Coronary artery (tissue), 2 donors: ENCODE data around the gene DCBLD2.

Experiments
- DNase-seq: peaks from one replicate; pipeline ENCODE4 v3.0.0-alpha.2; 2017; ENCODE audit warnings: low spot score
- H3K27ac ChIP-seq, 2 donors: fragments of 200-600 bp; sonication (generic); one replicate each; pipeline ENCODE4 v1.5.1; 2016 to 2019
- H3K4me3 ChIP-seq: fragments of 200-600 bp; sonication (generic); 2 replicates; pipeline ENCODE4 v1.5.1; 2016; ENCODE audit warnings: mild to moderate bottlenecking, moderate library complexity
- TF ChIP-seq, protein P1 (sequence below): fragments of 200-600 bp; sonication (generic); IDR thresholded peaks from one replicate; pipeline ENCODE4 v1.5.1; 2019; ENCODE audit warnings: antibody characterized with exemption

Gene DCBLD2

DNA sequence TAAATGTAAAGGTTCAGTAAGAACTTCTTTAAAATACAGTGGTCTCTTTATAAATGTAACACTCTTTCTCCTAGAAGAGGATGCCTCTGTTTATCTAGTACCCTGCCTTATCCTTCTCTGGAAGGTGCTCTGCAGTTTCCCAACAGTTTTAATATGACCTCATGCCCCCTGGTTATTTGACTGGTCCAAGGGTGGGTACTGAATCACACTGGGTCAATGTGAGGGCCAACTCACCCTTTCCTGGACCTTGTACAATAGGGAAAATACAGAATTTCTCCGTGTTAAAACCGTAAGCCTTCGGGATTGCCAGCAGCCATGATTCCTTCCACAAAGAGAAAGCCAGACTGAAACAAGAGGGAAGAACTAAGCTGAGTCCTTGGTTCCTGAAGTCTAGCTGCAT is 9.2 kb downstream of the DCBLD2 start:
- DNase-seq, result no peak
- H3K4me3 ChIP-seq, result no peak overlapping the region
- TF ChIP-seq, protein P1, sequence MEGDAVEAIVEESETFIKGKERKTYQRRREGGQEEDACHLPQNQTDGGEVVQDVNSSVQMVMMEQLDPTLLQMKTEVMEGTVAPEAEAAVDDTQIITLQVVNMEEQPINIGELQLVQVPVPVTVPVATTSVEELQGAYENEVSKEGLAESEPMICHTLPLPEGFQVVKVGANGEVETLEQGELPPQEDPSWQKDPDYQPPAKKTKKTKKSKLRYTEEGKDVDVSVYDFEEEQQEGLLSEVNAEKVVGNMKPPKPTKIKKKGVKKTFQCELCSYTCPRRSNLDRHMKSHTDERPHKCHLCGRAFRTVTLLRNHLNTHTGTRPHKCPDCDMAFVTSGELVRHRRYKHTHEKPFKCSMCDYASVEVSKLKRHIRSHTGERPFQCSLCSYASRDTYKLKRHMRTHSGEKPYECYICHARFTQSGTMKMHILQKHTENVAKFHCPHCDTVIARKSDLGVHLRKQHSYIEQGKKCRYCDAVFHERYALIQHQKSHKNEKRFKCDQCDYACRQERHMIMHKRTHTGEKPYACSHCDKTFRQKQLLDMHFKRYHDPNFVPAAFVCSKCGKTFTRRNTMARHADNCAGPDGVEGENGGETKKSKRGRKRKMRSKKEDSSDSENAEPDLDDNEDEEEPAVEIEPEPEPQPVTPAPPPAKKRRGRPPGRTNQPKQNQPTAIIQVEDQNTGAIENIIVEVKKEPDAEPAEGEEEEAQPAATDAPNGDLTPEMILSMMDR, result no peak
- H3K27ac ChIP-seq, result no peak overlapping the region

DNA sequence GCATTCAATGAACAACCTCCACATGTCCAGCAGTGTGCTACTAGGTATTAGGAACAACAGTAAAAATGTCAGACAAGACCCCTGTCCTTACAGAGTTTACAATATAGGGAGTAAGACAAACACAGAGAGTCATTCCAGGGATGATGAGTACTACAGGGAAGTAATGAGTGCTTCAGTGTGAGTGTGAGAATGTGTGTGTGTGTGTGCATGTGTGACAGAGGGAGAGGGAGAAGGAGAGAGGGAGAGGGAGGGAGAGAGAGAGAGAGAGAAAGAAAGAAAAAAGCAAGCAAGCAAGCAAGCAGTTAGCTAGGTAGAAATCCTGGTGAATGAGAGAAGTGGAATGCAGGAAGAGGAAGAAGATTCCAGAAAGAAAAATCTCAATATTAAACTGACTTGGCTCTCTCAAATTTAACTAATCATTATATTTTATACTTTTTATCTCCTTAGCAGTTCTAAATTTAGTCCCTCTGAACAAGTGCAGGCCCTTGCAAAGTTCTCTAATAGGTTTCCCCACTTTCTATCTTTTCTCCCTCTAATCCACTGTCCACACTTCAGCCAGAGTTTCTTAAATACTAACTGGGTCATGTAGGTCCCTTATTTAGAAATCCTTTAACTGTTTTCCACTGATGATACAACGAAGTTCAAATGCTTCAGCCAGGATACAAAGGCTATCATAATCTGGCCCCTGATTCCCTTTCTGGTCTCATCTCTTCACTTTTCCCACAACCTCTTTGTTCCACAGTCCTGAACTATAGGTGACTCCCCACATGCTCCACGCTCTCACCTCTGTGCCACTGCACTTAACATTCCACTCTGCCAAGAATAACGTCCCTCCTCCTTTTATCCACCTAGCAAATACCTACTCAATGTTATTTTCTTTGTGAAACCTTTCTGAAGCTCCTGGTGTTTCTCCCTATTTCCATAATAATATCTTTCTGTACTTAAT is 10.3 kb downstream of the DCBLD2 start:
- H3K4me3 ChIP-seq, result no peak overlapping the region

DNA sequence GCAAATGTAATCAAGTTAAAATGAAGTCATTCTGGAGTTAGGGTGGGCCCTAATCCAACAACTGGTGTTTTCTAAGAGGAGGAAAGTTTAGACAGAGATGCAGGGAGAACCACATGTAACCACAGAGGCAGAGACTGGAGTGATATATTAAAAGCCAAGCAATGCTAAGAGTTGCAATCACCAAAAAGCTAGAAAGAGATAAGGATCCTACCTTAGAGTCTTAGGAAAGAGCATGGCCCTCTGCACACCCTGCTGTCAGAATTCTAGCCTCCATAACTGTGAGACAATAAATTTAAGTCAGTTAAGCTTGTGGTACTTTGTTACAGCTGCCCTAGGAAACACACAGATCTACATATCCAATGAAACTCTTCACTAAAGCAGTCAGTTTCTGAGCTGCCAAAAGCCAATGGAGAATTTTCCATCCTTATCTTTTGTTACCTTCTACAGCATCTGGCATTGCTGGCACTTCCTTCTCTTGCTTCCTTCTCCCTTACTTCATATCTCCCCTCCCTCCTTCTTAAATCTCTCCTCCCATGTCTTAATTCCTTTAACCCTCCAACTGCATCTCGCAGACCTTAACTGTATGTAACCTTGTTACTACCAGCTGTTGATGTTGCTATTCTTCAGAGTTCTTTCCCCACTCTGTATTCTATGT is 11.2 kb downstream of the DCBLD2 start:
- Histone ChIP-seq H3K27ac (no peak overlapping the region), H3K4me3 (no peak overlapping the region)
- TF ChIP-seq, protein P1, result no peak
- no peak for DNase-seq

More for the DNA sequence above, 10.3 kb downstream of the DCBLD2 start:
- no peak overlapping the region for H3K27ac ChIP-seq
- TF ChIP-seq, protein P1, result no peak
- no peak for DNase-seq

DNA sequence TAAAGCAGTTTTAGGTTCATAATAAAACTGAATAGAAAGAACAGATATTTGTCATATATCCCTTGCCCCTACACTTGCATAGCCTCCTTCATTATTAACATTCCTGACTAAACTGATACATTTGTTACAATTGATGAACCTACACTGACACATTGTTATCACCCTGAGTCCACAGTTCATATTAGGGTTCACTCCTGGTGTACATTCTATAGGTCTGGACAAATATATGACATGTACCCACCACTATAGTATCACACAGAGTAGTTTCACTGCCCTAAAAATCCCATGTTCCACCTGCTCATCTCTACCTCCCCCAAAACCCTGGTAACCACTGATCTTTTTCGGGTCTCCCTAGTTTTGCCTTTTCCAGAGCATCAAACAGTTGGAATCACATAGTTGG is 13.8 kb downstream of the DCBLD2 start:
- no peak overlapping the region for H3K27ac ChIP-seq
- H3K4me3 ChIP-seq, result no peak overlapping the region
- TF ChIP-seq, protein P1, result no peak
- no peak for DNase-seq

DNA sequence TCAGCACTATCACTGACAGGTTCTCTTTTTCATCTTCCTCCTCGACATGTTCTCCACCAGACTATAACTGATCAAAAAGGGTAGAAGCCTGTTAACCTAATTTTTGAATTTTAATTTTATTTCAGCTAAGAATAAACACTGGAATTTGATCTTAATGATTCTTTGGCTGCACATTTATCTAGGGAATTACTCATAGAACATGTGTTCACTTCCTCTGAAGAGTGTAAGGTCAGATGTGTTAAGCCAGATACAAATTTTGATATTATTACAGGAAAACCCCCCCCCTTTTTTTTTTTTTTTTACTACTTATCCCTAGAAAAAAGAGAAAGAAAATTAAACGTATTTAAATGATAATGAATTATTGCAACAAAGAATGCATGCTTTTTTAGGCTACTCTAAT is 15.0 kb downstream of the DCBLD2 start:
- TF ChIP-seq, protein P1, result no peak
- H3K4me3 ChIP-seq, result no peak overlapping the region
- no peak overlapping the region for H3K27ac ChIP-seq
- DNase-seq, result no peak

DNA sequence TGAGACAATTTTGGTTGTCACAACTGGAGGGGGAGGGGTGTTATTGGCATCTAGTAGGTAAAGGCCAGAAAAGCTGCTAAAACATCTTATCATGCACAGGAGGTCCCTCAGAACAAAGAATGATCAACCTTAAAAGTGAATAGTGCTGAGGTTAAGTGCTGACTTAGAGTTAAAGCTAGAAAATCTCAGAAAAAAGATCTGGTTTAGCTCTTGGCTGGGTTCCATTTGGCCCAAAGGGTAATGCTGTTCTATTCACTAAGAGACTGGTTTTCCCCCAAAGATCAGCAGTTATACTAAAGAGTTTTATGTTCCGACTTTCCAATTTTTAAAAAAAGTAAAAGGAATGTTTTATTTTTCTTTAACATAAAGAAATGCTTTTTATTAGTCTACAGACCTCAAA is 15.6 kb downstream of the DCBLD2 start:
- TF ChIP-seq, protein P1, result no peak
- H3K4me3 ChIP-seq, result no peak overlapping the region
- no peak overlapping the region for H3K27ac ChIP-seq
- DNase-seq, result no peak
